NCI-H1930 (cell line): Measurements from ENCODE around the gene SLC43A3.
A peak's percentile ranks its signal among the peaks of the same experiment; 100 is the strongest.

Source experiments
- DNase-seq, 2 experiments: peaks; one replicate each; lab custom pipeline; 2025; lab: John Stamatoyannopoulos, UW

Gene SLC43A3

GRCh38 chr11:57426929-57427726, at the start of gene SLC43A3:
SLC43A3 (minus strand) TSS chr11:57427121; CDS start chr11:57426172, 949 bp downstream.
- peak; percentile 13 to 39 for DNase-seq

DNA sequence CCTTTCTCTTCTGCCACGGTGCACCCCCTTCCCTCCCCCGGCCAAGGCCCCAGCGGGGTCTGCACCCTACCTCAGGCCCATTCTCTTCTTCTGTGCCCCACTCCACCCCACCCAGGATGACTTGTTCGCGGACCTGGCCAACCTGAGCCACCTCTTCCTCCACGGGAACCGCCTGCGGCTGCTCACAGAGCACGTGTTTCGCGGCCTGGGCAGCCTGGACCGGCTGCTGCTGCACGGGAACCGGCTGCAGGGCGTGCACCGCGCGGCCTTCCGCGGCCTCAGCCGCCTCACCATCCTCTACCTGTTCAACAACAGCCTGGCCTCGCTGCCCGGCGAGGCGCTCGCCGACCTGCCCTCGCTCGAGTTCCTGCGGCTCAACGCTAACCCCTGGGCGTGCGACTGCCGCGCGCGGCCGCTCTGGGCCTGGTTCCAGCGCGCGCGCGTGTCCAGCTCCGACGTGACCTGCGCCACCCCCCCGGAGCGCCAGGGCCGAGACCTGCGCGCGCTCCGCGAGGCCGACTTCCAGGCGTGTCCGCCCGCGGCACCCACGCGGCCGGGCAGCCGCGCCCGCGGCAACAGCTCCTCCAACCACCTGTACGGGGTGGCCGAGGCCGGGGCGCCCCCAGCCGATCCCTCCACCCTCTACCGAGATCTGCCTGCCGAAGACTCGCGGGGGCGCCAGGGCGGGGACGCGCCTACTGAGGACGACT, 49.3 kb upstream of the SLC43A3 start:
- no peak for DNase-seq

DNA sequence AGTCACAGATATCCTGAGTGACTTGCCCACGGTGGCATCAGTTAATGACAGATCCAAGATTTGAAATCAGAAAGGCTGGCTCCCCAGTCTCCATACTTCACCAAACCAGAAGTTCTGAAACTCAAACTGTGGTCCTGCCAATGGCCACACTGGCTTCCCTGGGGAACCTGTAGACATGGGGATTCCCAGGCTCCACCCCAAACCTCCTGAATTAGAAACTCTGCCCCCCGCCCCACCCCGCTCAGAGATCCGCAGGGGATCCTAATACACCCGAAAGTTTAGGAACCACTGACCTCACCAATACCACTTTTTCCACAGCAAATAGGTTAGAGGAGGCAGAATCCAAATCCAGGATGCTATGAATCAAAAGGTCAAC, 48.7 kb upstream of the SLC43A3 start:
- no peak for DNase-seq

GRCh38 chr11:57475191-57475590, 48.3 kb upstream of the SLC43A3 start:
- no peak for DNase-seq

DNA sequence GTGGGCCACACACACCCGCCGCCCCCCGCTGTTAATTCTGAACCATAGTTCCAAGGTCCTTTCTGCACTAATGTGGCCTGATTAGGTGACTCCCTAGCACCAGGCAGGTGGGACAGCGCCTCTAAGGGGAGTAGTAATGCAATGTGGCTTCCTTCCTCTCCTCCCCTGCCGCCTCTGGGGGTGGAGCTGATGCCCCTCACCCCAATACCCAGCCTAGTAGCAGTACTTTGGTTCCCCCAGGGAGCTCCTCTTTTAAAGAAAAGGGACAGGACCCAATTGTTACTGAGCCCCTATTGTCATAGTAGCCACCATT, 47.8 kb upstream of the SLC43A3 start:
- no peak for DNase-seq

- DNase-seq = no peak
Measured at GRCh38 chr11:57474017-57474802, 47.3 kb upstream of the SLC43A3 start.

- no peak for DNase-seq
Measured at GRCh38 chr11:57473285-57473841, 46.4 kb upstream of the SLC43A3 start.

GRCh38 chr11:57471496-57471895, 44.6 kb upstream of the SLC43A3 start:
- DNase-seq = no peak

DNA sequence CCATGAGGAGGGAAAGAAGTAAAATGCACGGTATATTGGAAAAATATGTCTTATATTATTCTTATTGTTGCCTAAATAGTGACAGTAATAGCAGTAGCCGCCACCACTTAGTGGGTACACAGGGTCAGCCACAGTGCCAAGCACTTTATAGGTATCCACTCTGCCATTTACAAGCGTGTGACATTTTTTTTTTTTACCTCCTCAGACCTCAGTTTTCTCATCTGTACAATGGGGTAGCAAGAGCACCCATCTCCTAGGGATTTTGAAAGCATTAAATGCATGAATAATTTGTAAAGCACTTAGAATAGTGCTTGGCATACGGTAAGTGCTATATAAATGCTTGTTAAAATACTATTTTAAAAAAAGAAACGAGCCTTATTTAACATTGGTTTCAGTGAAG, 42.3 kb upstream of the SLC43A3 start:
- DNase-seq = no peak

DNA sequence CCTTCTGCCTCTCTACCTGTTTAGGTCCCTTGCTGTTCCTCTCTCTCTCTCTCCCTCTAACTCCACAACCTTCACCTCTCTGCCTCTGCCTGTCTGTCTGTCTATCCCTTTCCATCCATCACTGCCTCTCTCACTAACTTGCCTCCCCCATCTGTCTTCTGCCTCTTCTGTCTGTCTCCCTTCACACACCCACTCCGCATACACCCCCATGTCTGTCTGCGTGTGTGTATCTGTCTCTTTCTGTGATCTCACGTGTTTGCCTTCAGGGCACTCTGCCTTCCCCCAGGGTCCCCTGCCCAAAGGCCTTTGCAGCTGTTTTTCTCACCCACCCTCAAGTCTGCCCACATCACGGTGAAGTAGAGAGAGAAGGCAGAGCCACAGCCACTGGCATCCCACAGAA, 41.4 kb upstream of the SLC43A3 start:
- no peak for DNase-seq

DNA sequence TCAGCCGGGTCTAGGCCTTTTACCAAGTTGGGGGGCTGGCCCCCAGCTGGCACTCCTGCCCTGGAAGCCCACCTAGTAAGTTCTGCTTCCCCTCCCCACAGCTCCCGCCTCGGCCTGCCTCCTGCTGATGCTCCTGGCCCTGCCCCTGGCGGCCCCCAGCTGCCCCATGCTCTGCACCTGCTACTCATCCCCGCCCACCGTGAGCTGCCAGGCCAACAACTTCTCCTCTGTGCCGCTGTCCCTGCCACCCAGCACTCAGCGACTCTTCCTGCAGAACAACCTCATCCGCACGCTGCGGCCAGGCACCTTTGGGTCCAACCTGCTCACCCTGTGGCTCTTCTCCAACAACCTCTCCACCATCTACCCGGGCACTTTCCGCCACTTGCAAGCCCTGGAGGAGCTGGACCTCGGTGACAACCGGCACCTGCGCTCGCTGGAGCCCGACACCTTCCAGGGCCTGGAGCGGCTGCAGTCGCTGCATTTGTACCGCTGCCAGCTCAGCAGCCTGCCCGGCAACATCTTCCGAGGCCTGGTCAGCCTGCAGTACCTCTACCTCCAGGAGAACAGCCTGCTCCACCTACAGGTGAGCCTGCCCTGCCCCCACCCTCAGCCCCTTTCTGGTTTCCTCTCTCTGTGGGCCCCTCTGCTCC, 40.7 kb upstream of the SLC43A3 start:
- no peak for DNase-seq

DNA sequence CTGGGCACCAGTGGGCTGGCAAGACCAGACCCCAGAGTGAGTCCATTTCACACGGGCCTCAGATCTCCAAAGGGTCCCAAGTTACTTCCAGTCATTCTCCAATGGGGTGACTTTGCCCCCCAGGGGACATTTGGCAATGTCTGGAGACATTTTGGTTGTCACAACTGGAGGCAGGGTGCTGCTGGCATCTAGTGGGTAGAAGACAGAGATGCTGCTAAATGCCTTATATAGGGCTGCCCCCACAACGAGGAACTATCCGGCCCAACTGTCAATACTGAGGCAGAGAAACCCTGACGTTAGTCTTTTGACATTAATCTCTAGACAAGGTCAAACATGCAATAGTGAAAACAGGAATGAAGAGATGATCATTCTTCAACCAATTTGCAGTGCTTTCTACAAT, 39.8 kb upstream of the SLC43A3 start:
- DNase-seq = no peak

- DNase-seq = no peak
Measured at GRCh38 chr11:57464539-57465181, 37.7 kb upstream of the SLC43A3 start.

DNA sequence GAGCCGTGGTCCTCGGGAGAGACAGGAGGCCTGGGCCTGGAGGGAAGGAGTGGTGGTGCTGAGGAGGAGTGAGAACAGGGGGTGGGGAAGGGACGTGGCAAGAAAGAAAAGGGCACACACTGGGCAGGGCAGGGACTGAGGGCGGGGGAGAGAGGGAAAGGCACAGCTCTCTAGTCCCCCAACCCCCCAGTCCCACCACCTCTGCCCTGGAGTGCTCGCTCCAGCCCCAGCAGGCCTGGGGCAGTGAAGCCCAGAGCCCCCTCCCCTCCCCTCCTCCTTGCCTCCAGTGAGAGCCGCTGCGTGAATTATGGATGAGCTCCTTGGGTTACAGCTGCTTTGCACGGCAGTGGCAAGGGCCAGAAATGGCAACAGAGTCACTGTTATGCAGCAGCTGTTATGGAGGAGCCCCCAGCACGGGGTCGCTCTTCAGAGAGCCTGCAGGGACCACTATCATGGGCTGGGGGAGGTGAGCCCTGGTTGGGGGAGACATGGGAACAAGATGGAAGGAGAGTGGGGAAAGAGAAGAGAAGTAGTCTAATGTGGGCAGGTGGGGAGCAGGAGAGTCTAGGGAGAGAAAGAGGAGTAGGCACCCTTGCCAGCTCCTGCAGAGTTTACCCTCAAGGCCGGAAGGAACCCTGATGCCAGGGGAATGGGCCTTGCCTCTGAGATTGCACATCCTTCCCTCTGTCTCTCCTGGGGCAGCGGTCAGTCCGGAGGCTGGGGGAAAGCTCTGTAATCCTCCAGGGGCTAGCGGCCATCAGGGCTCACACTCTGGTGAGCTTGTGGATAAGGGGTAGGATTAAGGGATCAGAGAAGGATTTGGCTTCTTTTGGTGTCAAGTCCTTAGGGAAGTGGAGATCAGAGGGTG, 37.0 kb upstream of the SLC43A3 start:
- no peak for DNase-seq

DNA sequence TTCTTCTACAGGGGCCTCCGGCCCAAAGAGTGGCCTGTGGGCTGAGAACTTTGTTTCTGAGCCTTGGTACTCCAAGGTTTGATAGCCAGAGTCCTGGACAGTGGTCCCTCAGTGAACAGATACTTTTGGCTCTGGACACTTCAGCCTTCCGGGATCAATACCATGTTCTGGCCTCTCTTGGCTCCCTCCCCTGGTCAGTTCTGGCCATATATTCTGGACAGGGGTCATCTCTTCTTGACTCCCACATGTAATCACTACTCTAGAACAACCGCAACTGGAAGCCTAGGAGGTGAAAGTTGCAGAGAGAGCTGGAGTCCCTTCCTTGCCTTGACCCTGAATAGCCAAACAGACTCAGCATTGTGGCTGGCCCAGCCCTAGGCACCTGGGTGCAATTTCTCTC, 35.7 kb upstream of the SLC43A3 start:
- DNase-seq = no peak

- no peak for DNase-seq
Measured at GRCh38 chr11:57461841-57462489, 35.0 kb upstream of the SLC43A3 start.

DNA sequence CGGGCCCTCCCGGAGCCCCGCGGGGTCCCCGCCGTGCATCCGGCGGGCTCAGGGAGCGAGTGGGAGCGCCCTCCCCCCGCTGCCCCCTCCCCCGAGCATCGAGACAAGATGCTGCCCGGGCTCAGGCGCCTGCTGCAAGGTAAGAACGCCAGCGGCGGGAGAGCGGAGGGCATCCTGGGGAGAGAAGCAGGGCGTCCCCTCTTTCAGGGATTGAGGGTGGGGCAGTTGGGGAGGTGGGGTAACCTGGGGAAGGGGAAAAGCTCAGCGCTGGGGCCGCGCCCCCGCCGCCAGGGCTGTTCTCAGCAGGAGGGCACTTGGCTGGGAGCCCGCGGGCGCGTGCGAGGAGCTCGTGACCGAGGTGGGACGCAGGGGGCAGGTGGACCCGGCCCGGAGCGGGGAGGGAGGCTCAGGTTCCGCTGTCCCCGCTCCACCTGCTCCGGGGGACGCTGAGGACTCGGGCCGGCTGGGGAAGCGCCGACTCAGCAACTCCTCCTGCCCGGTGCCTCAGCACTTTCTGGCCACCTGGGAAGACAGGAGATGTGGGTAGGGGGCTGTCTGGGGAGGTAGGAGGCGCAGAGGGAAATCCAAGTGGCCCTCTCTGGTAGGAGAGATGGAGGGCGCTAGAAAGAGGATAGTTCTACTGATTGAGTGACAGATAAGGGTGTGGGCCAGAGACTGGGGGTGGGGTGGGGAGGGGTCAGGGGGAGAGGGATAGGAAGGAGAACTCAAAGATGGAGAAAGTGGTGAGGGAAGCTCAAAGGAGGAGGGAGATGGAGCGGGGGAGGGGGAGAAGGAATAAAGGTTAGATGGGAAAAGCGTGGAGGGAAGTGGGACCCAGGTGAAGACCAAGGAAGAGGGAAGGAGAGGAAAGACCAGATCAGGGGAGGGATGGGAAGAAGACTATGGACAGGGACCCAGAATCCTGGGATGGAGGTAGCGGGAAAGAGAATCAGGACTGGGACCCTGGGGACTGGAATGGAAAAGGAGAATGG, 34.1 kb upstream of the SLC43A3 start:
- no peak for DNase-seq

- DNase-seq = peak; percentile 52 to 78
Measured at GRCh38 chr11:57460022-57460757, 33.3 kb upstream of the SLC43A3 start, which contains the start of gene RTN4RL2. RTN4RL2 (plus strand) TSS chr11:57460528; CDS start chr11:57460866, 338 bp downstream.
